Astrocyte (in vitro differentiated cells and primary cell): Measurements from ENCODE around the gene RANBP10. TPM values are rescaled to one million over a fixed set of nuclear protein-coding genes. Genes with fewer than 3 reads are reported as not detected.

Experiments
- DNase-seq: peaks from one replicate; pipeline ENCODE4 v3.0.0-alpha.2; 2010; ENCODE audit warnings: low read depth
- FAIRE-seq: peaks from 2 replicates; lab custom pipeline; 2011; peaks lifted over from hg19 to GRCh38; lab: Jason Lieb, UNC
- H2AFZ ChIP-seq: 2 replicates; pipeline ENCODE4 v1.6.0; 2012; ENCODE audit warnings: low read depth, low read length, inconsistent platforms
- H3K27ac ChIP-seq: 2 replicates; pipeline ENCODE4 v1.5.1; 2011; ENCODE audit warnings: low read depth, low read length, inconsistent platforms
- H3K27me3 ChIP-seq: 2 replicates; pipeline ENCODE4 v1.6.0; 2011; ENCODE audit warnings: low read length, inconsistent platforms; ENCODE audit not compliant: insufficient read depth
- H3K36me3 ChIP-seq: 2 replicates; pipeline ENCODE4 v1.5.1; 2011; ENCODE audit warnings: low read length, inconsistent platforms; ENCODE audit not compliant: insufficient read depth
- H3K4me1 ChIP-seq: 2 replicates; pipeline ENCODE4 v1.5.1; 2011; ENCODE audit warnings: low read length, inconsistent platforms; ENCODE audit not compliant: insufficient read depth
- H3K4me2 ChIP-seq: 2 replicates; pipeline ENCODE4 v1.6.0; 2012; ENCODE audit warnings: low read length, inconsistent platforms
- H3K4me3 ChIP-seq: 2 replicates; pipeline ENCODE4 v1.5.1; 2011; ENCODE audit warnings: low read depth, mild to moderate bottlenecking, low read length, inconsistent platforms; ENCODE audit not compliant: insufficient read depth
- H3K79me2 ChIP-seq: 2 replicates; pipeline ENCODE4 v1.6.0; 2012; ENCODE audit warnings: mild to moderate bottlenecking, low read length, inconsistent platforms; ENCODE audit not compliant: insufficient read depth
- H3K9ac ChIP-seq: 2 replicates; pipeline ENCODE4 v1.6.0; 2012; ENCODE audit warnings: mild to moderate bottlenecking, low read length, inconsistent platforms
- H3K9me3 ChIP-seq: 2 replicates; pipeline ENCODE4 v1.5.1; 2012; ENCODE audit warnings: low read depth, mild to moderate bottlenecking, low read length, inconsistent platforms; ENCODE audit not compliant: insufficient read depth
- H4K20me1 ChIP-seq: 2 replicates; pipeline ENCODE4 v1.6.0; 2012; ENCODE audit warnings: low read length, inconsistent platforms; ENCODE audit not compliant: insufficient read depth
- H3K27ac Mint-ChIP-seq: one replicate; pipeline ENCODE4 v1.8.0; 2021; ENCODE audit warnings: mild to moderate bottlenecking, mixed read lengths; ENCODE audit not compliant: unreplicated experiment
- H3K27me3 Mint-ChIP-seq: one replicate; pipeline ENCODE4 v1.8.0; 2021; ENCODE audit warnings: low read depth, mixed read lengths; ENCODE audit not compliant: unreplicated experiment
- H3K36me3 Mint-ChIP-seq: one replicate; pipeline ENCODE4 v1.8.0; 2021; ENCODE audit warnings: low read depth, mixed read lengths; ENCODE audit not compliant: unreplicated experiment
- H3K4me1 Mint-ChIP-seq: one replicate; pipeline ENCODE4 v1.8.0; 2021; ENCODE audit warnings: low read depth, mixed read lengths; ENCODE audit not compliant: unreplicated experiment
- H3K4me3 Mint-ChIP-seq: one replicate; pipeline ENCODE4 v1.8.0; 2021; ENCODE audit warnings: mild to moderate bottlenecking, moderate library complexity, mixed read lengths; ENCODE audit not compliant: unreplicated experiment
- H3K9me3 Mint-ChIP-seq: one replicate; pipeline ENCODE4 v1.8.0; 2021; ENCODE audit warnings: mild to moderate bottlenecking, mixed read lengths; ENCODE audit not compliant: unreplicated experiment
- EZH2 ChIP-seq: IDR thresholded peaks from 2 replicates; pipeline ENCODE4 v1.6.1; 2012; ENCODE audit warnings: mild to moderate bottlenecking, low read length, inconsistent platforms; ENCODE audit not compliant: insufficient read depth
- total RNA-seq: library from RNA; stranded (reverse); gene quantifications from 2 replicates; pipeline ENCODE4 v1.2.1, GENCODE V29; 2021
- TF ChIP-seq, protein P1 (sequence below): IDR thresholded peaks from 2 replicates; pipeline ENCODE4 v1.5.1; 2011; ENCODE audit warnings: low read depth, mild to moderate bottlenecking, inconsistent platforms, low read length, moderate library complexity; ENCODE audit not compliant: insufficient read depth

RANBP10 gene
- total RNA-seq, 1 donor from 2014 or later, result 14.2 TPM

GRCh38 chr16:67845291-67846062 is 39.1 kb upstream of the RANBP10 start:
- H3K4me1 Mint-ChIP-seq, result peaks cover 30% of the 10 kb centered on the region
- H3K36me3 Mint-ChIP-seq, result peaks cover 6% of the 10 kb centered on the region
- Histone ChIP-seq H4K20me1 (peaks cover 41% of the 10 kb centered on the region), H3K79me2 (peaks cover 79% of the 10 kb centered on the region), H3K27me3 (no peaks in the 10 kb centered on the region), H3K4me3 (peak overlapping the region; percentile 90), H3K4me2 (peak overlapping the region; percentile 96), H3K27ac (no peak overlapping the region), H3K4me1 (peaks cover 45% of the 10 kb centered on the region), H3K9ac (peak overlapping the region; percentile 99), H3K36me3 (peaks cover 3% of the 10 kb centered on the region), H3K9me3 (no peaks in the 10 kb centered on the region), H2AFZ (no peak overlapping the region)
- no peak for TF ChIP-seq EZH2
- TF ChIP-seq, protein P1, sequence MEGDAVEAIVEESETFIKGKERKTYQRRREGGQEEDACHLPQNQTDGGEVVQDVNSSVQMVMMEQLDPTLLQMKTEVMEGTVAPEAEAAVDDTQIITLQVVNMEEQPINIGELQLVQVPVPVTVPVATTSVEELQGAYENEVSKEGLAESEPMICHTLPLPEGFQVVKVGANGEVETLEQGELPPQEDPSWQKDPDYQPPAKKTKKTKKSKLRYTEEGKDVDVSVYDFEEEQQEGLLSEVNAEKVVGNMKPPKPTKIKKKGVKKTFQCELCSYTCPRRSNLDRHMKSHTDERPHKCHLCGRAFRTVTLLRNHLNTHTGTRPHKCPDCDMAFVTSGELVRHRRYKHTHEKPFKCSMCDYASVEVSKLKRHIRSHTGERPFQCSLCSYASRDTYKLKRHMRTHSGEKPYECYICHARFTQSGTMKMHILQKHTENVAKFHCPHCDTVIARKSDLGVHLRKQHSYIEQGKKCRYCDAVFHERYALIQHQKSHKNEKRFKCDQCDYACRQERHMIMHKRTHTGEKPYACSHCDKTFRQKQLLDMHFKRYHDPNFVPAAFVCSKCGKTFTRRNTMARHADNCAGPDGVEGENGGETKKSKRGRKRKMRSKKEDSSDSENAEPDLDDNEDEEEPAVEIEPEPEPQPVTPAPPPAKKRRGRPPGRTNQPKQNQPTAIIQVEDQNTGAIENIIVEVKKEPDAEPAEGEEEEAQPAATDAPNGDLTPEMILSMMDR, result no peak
- no peaks in the 10 kb centered on the region for H3K9me3 Mint-ChIP-seq
- no peak for FAIRE-seq
- H3K27ac Mint-ChIP-seq, result peak overlapping the region; percentile 97
- DNase-seq, result no peak
- H3K27me3 Mint-ChIP-seq, result no peaks in the 10 kb centered on the region
- H3K4me3 Mint-ChIP-seq, result peak overlapping the region; percentile 92

DNA sequence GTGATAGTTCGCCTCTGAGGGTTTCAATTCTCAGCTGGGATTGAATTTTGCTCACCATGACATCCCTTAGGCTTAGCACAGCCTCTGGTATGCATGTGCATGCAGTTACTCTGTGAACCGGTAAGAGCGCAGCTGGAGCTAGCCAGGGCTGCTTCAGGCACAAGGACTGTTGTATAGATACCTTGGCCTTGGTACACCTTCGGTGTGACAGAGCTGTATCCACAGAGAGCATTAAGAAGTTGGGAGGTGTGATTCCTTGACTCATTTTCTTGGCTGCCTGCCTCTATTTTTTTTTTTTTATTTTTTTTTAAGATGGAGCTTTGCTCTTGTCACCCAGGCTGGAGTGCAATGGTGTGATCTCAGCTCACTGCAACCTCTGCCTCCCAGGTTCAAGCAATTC is 38.1 kb upstream of the RANBP10 start:
- no peak for DNase-seq
- Histone ChIP-seq H3K4me3 (no peak overlapping the region), H4K20me1 (peaks cover 34% of the 10 kb centered on the region), H3K9me3 (no peaks in the 10 kb centered on the region), H3K9ac (peak overlapping the region; percentile 56), H3K4me2 (peak overlapping the region; percentile 96), H2AFZ (no peak overlapping the region), H3K27me3 (no peaks in the 10 kb centered on the region), H3K4me1 (peaks cover 45% of the 10 kb centered on the region), H3K27ac (no peak overlapping the region), H3K36me3 (peaks cover 3% of the 10 kb centered on the region), H3K79me2 (peaks cover 70% of the 10 kb centered on the region)
- Mint-ChIP-seq H3K27me3 (no peaks in the 10 kb centered on the region), H3K36me3 (peaks cover 6% of the 10 kb centered on the region), H3K4me3 (peak overlapping the region; percentile 72), H3K27ac (peak overlapping the region; percentile 41), H3K9me3 (no peaks in the 10 kb centered on the region), H3K4me1 (peaks cover 28% of the 10 kb centered on the region)
- no peak for FAIRE-seq
- TF ChIP-seq, protein P1, result no peak
- TF ChIP-seq EZH2, result no peak

DNA sequence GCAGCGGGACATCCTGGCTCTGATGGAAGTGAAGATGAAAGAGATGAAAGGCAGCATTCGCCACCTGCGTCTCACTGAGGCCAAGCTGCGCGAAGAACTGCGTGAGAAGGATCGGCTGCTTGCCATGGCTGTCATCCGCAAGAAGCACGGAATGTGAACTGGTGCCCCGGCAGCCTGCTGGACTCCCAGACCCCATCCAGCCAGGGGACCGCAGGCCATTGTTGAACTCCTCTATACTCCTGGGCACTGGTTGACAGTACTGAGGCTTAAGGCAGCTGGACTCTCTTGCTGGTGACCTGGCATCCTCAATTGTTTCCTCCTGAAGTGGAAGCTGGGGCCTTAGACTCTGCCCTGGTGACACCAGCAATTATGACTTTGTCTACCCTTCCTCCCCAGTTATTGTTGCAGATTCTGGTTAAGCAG is 37.0 kb upstream of the RANBP10 start:
- no peaks in the 10 kb centered on the region for H3K27me3 Mint-ChIP-seq
- no peak for TF ChIP-seq EZH2
- TF ChIP-seq, protein P1, result no peak

More for the DNA sequence above, 37.0 kb upstream of the RANBP10 start:
- Histone ChIP-seq H3K9me3 (no peaks in the 10 kb centered on the region), H3K4me2 (peak overlapping the region; percentile 91), H3K36me3 (no peaks in the 10 kb centered on the region), H3K27me3 (no peaks in the 10 kb centered on the region), H3K79me2 (peaks cover 59% of the 10 kb centered on the region), H4K20me1 (peaks cover 24% of the 10 kb centered on the region), H3K4me1 (peaks cover 45% of the 10 kb centered on the region), H2AFZ (peak overlapping the region; percentile 96), H3K4me3 (peak overlapping the region; percentile 89), H3K27ac (peak overlapping the region; percentile 98), H3K9ac (peak overlapping the region; percentile 92)
- DNase-seq (no peak), FAIRE-seq (no peak)
- Mint-ChIP-seq H3K36me3 (peaks cover 3% of the 10 kb centered on the region), H3K9me3 (no peaks in the 10 kb centered on the region), H3K4me3 (peak overlapping the region; percentile 88), H3K27ac (peak overlapping the region; percentile 26), H3K4me1 (peaks cover 25% of the 10 kb centered on the region)
